AG09319 (cell line): ENCODE results near the gene SESN3.

Experiments used
- DNase-seq: peaks from one replicate; pipeline ENCODE4 v3.0.0-alpha.2; 2010; ENCODE audit warnings: low read depth; ENCODE audit errors: extremely low read depth
- CTCF ChIP-seq: IDR thresholded peaks from 2 replicates; pipeline ENCODE4 v1.5.1; 2011; ENCODE audit warnings: low read depth, mild to moderate bottlenecking, inconsistent platforms, low read length, moderate library complexity

The SESN3 gene

GRCh38 chr11:95134491-95134890 lies 96.5 kb downstream of the SESN3 start:
- no peak for DNase-seq
- TF ChIP-seq CTCF, result no peak

DNA sequence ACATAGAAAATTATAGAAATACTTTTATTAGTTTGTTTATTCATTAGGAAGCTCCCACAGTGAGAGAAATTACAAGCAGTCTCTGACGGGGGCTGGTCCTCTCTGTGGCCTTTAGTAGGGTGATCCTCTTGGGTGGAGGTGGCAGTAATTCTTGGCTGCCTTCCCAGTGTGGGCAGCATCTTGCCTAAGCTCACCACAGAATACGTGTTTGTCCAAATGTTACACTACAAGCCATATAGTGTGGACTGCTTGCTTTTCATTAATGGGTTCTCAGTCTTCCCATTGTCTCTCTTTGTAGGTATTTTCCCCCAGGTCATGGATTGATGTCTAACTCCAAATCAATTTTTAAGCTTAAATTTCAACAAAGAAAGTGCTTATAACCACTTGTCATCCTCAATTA lies 98.0 kb downstream of the SESN3 start:
- no peak for TF ChIP-seq CTCF
- DNase-seq, result no peak

GRCh38 chr11:95128602-95129001 lies 102.4 kb downstream of the SESN3 start:
- no peak for TF ChIP-seq CTCF
- no peak for DNase-seq

GRCh38 chr11:95123556-95123955 lies 107.4 kb downstream of the SESN3 start:
- DNase-seq, result no peak
- TF ChIP-seq CTCF, result no peak

GRCh38 chr11:95121698-95122097 lies 109.3 kb downstream of the SESN3 start:
- no peak for DNase-seq
- TF ChIP-seq CTCF, result no peak

GRCh38 chr11:95119361-95120060 lies 111.5 kb downstream of the SESN3 start:
- DNase-seq, result no peak
- no peak for TF ChIP-seq CTCF

DNA sequence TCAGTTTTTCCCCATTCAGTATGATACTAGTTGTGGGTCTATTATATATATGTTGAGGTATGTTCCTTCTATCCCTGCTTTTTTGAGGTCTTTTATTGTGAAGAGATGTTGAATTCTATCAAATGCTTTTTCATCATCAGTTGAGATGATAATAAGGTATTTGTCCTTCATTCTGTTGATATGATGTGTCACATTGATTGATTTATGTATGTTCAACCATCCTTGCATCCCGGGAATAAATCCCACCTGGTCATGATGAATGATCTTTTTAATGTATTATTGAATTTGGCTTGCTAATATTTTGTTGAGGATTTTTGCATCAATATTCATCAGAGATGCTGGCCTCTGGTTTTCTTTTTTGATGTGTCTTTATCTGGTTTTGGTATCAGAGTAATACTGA lies 115.4 kb downstream of the SESN3 start:
- DNase-seq, result no peak
- TF ChIP-seq CTCF, result no peak
